ENCODE data around the gene PPP6R2.

Gene PPP6R2

DNA sequence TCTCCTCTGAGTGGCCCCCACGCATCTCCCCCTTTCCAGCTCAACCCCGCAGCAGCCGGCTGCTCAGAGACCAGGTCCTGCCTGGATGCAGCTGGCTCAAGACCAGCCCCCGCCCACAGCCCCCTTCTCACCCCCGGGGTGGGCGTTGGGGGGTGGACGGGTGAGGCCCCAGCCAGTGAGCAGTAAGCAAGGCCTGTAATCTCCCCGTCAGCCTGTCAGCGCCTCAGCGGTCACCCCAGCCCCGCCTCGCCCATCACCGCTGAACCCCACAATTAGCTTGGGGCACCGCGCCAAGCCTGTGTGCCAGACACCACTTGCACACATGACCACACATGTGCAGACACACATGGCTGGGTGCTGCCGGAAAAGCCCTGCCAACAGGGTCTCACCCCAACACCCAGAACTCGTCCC, 41.5 kb upstream of the PPP6R2 start:
- no peak overlapping the region for H3K9ac ChIP-seq (ENCODE audit: low read depth, low read length)
- H3K4me1 ChIP-seq (ENCODE audit: control insufficient read depth, insufficient read depth, low read length) = peaks cover 5% of the 10 kb centered on the region

DNA sequence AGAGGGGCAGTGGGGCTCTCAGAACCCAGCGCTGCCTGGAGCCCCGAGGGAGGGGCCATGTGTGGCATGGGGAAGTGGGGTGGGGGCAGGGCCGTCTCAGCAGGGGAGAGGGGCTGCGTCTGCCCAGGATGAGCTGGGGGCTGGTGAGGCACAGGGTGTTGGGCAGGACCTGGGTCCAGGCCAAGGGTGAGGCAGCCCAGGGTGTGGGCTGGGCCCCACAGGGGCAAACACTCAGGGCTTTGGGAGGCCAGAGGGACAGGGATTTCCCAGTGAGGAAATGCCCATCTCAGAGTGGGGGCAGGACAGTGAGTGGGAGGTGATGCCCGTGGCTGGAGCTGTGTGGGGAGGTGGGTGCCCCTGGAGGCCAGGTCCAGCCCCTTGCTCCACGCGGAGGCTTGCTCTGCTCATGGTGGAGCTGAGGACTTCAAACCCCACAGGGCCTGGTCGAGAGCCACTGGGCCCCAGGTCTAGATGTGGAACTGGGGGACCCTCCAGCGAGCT, 41.0 kb upstream of the PPP6R2 start:
- Histone ChIP-seq H3K9ac (ENCODE audit: low read depth, low read length) (no peak overlapping the region), H3K9me3 (ENCODE audit: control insufficient read depth, insufficient read depth, low read length) (no peaks in the 10 kb centered on the region), H3K4me3 (ENCODE audit: low read depth, low read length) (no peak overlapping the region), H3K27me3 (ENCODE audit: control insufficient read depth, insufficient read depth, low read length) (no peaks in the 10 kb centered on the region), H3K36me3 (ENCODE audit: control insufficient read depth, insufficient read depth, low read length) (peaks cover 4% of the 10 kb centered on the region), H3K4me1 (ENCODE audit: control insufficient read depth, insufficient read depth, low read length) (peaks cover 5% of the 10 kb centered on the region)

More for the DNA sequence above, 41.5 kb upstream of the PPP6R2 start:
- Histone ChIP-seq H3K4me3 (ENCODE audit: low read depth, low read length) (no peak overlapping the region), H3K27me3 (ENCODE audit: control insufficient read depth, insufficient read depth, low read length) (no peaks in the 10 kb centered on the region), H3K36me3 (ENCODE audit: control insufficient read depth, insufficient read depth, low read length) (peaks cover 4% of the 10 kb centered on the region), H3K9me3 (ENCODE audit: control insufficient read depth, insufficient read depth, low read length) (no peaks in the 10 kb centered on the region)

DNA sequence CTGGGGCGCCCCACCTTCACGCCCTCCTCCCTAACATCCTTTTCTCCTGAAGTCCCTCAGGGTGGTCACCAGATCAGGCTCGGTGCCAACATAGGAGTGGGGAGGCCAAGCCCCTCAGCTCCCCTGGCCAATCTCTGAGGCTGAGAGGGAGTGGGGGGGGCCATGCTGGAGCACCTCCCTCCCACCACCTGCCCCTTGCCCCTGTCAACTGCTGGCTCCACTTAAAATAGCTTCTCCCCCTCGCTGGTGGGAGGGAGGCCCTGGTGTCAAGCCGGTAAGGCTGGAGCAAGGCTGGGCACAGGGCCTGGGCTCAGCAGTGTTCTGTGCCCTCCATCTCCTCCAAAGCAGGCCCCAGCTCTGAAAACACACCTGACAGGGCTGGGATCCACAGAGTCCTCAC, 40.6 kb upstream of the PPP6R2 start:
- Histone ChIP-seq H3K4me3 (ENCODE audit: low read depth, low read length) (no peak overlapping the region), H3K9me3 (ENCODE audit: control insufficient read depth, insufficient read depth, low read length) (no peaks in the 10 kb centered on the region), H3K9ac (ENCODE audit: low read depth, low read length) (no peak overlapping the region), H3K27me3 (ENCODE audit: control insufficient read depth, insufficient read depth, low read length) (no peaks in the 10 kb centered on the region), H3K4me1 (ENCODE audit: control insufficient read depth, insufficient read depth, low read length) (peaks cover 5% of the 10 kb centered on the region), H3K36me3 (ENCODE audit: control insufficient read depth, insufficient read depth, low read length) (peaks cover 4% of the 10 kb centered on the region)

DNA sequence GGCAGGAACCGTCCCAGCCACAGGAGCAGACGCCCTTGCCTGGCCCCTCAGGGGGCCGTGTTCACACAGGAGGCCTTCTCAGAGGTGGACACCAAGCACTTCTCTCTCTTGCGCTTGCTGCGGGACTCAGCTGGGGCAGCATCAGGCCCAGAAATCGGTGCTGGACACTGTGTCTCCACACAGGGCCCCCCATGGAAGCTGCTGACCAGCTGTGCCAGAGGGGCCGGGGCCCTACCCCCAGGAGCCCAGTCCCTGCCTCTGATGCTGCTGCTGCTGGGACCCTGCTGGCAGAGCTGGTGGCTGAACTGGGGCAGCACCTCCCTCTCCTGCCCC, 39.6 kb upstream of the PPP6R2 start:
- H3K9me3 ChIP-seq (ENCODE audit: control insufficient read depth, insufficient read depth, low read length) = no peaks in the 10 kb centered on the region
- H3K4me3 ChIP-seq (ENCODE audit: low read depth, low read length) = no peak overlapping the region
- peaks cover 5% of the 10 kb centered on the region for H3K4me1 ChIP-seq (ENCODE audit: control insufficient read depth, insufficient read depth, low read length)
- H3K36me3 ChIP-seq (ENCODE audit: control insufficient read depth, insufficient read depth, low read length) = peaks cover 4% of the 10 kb centered on the region
- H3K27me3 ChIP-seq (ENCODE audit: control insufficient read depth, insufficient read depth, low read length) = no peaks in the 10 kb centered on the region
- peak overlapping the region; percentile 54 for H3K9ac ChIP-seq (ENCODE audit: low read depth, low read length)

DNA sequence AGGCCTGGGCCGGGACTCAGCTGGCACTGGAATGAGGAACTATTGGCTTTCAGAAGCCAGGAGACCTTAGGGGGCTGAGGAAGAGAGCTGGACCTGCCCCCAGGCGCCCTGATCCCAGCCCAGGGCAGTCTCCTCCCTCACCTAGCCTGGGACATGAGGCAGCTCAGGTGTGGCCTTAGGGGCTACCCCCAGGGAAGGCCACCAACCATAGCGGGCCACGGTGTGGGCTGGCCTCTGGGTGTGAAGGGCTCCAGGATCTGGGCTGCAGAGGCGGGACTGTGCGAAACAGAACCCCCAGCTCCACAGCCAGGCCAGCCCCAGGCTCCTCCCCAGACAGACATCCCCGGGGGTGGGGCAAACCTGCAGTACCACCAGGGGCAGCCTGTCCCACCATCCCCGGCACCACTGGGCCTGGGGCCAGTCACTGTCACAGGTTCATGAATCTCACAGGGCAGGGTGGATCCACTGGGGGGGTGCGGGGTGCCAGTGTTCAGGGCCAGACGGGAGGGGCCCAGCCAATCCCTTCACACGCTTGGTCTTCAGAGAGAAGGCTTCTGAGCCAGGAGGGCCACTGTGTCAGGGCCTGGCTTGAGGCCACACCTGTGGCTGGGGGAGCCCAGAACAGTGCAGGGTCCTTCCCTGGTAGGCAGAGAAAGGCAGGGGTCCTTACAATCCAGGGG, 39.1 kb upstream of the PPP6R2 start:
- Histone ChIP-seq H3K36me3 (ENCODE audit: control insufficient read depth, insufficient read depth, low read length) (peaks cover 4% of the 10 kb centered on the region), H3K4me1 (ENCODE audit: control insufficient read depth, insufficient read depth, low read length) (peaks cover 5% of the 10 kb centered on the region), H3K9ac (ENCODE audit: low read depth, low read length) (peak overlapping the region; percentile 54)

DNA sequence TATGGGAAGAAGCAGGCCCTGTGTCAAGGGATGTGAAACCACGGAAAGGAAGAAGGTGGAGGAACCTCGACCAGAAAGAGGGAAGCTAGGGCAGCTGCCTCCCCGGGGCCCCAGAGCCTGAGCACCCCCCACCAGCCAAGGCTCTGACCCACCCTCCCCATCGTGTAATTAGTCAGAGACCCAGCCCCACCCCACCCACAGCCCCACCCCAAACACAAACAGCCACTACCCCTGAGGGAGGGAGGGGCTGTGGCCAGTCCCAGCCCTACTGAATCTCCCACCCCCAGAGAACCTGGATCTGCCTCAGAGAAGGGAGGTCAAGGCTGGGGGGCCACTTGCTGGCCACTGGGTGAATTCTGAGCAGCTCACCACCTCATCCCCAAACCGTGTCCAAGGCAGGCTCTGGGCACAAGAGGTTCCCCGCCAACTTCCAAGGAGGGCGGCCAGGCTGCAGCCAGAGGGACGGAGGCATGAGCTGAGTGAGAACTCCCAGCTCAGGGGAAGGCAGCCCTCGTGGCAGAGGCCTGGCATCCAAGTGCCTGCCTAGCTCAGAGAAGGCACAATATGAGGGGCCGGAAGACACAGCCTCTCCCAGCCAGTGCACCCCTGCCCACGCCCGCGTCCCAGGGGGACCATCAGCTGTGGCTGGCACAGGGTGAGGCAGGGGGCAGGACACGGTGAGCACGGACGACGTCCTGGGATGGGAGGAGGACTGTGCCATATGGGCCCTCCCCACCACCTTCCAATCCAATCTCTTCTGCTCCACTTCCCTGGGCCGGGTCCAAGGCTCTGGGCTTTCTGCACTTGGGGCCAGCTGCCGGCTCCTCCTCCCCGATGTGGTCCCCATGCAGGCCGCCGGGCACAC, 38.4 kb upstream of the PPP6R2 start:
- H3K4me1 ChIP-seq (ENCODE audit: control insufficient read depth, insufficient read depth, low read length) = peaks cover 5% of the 10 kb centered on the region
- H3K27me3 ChIP-seq (ENCODE audit: control insufficient read depth, insufficient read depth, low read length) = no peaks in the 10 kb centered on the region
- no peak overlapping the region for H3K9ac ChIP-seq (ENCODE audit: low read depth, low read length)
- H3K36me3 ChIP-seq (ENCODE audit: control insufficient read depth, insufficient read depth, low read length) = peaks cover 4% of the 10 kb centered on the region
- no peaks in the 10 kb centered on the region for H3K9me3 ChIP-seq (ENCODE audit: control insufficient read depth, insufficient read depth, low read length)
- no peak overlapping the region for H3K4me3 ChIP-seq (ENCODE audit: low read depth, low read length)

More for the DNA sequence above, 39.1 kb upstream of the PPP6R2 start:
- Histone ChIP-seq H3K9me3 (ENCODE audit: control insufficient read depth, insufficient read depth, low read length) (no peaks in the 10 kb centered on the region), H3K4me3 (ENCODE audit: low read depth, low read length) (no peak overlapping the region), H3K27me3 (ENCODE audit: control insufficient read depth, insufficient read depth, low read length) (no peaks in the 10 kb centered on the region)

DNA sequence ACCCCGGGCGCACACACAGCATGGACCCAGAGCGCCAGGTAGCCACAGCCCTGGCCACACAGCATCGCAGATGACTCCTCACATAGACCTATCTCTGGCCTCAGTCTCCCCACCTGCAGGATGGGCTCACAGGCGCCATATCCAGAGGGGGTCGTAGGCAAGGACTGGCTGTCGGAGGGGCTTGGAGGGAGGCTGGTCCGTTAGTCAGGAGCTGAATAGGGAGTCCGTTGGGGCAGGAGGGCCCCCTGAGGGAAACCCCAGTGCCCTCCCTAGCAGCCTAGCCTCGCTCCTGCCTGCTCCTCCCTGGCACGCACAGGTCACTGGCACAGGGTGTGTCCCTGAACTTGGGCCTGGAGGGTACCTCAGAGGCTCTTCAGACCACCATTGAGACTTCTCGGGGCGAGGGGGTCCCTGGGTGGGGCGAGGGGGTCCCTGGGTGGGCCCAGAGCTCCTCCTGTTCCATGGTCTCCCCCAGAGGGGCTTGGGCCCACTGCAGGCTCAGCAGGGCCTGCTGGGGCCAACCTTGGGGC, 37.7 kb upstream of the PPP6R2 start:
- Histone ChIP-seq H3K9ac (ENCODE audit: low read depth, low read length) (no peak overlapping the region), H3K36me3 (ENCODE audit: control insufficient read depth, insufficient read depth, low read length) (peaks cover 4% of the 10 kb centered on the region), H3K4me3 (ENCODE audit: low read depth, low read length) (no peak overlapping the region), H3K9me3 (ENCODE audit: control insufficient read depth, insufficient read depth, low read length) (no peaks in the 10 kb centered on the region), H3K27me3 (ENCODE audit: control insufficient read depth, insufficient read depth, low read length) (no peaks in the 10 kb centered on the region), H3K4me1 (ENCODE audit: control insufficient read depth, insufficient read depth, low read length) (peaks cover 5% of the 10 kb centered on the region)

DNA sequence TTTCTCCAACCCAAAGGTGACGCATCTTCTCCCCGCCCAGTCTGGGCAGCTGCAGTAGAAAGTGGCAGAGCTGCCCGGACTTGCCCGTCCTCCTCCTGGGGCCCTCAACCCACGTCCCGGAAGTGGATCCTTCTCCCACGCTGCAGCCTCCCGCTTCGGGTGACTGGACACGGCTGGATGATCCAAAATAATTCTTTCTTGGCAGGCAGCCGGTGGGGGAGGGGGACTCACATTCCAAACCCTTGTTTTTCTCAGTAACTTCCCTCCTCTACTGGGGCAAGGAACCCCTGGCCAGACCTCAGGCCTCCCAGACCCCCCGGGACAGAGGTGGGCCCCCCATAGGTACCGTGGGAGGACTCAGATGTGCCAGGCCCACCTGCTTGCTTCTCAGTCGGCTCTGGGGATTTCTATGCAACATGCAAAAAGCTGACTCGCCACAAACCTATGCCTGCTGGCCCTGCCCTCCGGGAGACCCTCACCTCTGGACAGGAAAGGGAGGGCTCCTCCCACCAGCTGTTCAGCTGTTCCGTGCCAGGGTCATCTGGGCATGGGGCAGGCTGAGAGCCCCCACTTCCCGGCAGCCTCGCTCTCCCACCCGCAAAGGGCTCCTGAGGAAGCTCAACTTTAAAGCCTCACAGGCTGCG, 37.1 kb upstream of the PPP6R2 start:
- Histone ChIP-seq H3K4me1 (ENCODE audit: control insufficient read depth, insufficient read depth, low read length) (peaks cover 3% of the 10 kb centered on the region), H3K4me3 (ENCODE audit: low read depth, low read length) (peak overlapping the region; percentile 61)

DNA sequence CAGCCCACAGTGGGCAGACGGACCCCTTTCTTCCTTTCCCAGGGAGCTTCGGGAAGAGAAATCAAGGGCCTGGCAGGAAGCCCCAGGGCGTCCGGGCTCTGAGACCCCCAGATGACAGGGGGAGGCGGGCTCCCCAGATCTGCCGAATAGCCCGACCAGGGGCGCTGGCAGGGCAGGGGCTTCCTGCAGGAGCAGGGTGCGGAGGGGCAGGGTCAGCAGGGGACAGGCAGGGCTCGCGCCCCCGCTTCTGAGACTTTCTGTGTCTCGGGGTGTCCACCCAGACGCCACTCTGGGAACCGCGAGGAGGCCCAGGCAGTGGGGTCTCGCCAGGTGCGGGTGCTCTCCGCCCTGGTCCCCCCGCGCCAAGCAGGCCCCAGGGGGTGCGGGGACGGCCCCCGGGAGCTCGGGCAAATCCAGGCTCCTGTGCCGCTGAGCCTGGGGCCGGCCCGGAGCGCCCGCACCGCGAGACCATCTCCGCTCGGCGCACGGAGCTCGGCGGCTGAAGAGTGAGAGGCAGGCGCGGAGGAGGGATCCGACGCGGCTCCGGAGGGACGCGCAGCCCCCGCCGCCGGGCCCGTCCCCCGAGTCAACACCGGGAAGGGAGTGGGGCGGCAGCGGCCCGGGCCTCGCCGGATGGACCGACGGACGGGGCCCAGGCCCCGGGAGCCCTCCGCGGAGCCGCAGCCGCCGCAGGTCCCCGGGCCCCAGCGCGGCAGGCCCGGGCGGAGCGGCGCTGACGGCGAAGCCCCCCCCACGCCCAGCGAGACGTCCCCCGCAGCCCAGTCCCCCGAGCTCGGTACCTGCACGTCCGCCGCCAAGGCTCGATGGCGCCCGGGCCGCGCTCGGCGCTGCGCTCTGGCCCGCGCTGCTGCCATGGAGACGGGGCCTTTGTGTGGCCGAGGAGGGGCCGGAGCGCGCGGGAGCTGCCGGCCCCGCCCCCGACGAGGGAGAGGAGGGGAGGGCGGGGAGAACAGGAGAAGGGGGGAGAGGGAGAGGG, 36.1 kb upstream of the PPP6R2 start, which contains the start of gene PLXNB2:
PLXNB2 (minus strand) TSS at position 894 of the 997 bp plus-strand sequence. CDS start 17,062 bp downstream, outside the sequence.
- Histone ChIP-seq H3K36me3 (ENCODE audit: control insufficient read depth, insufficient read depth, low read length) (peaks cover 4% of the 10 kb centered on the region), H3K9me3 (ENCODE audit: control insufficient read depth, insufficient read depth, low read length) (no peaks in the 10 kb centered on the region), H3K4me3 (ENCODE audit: low read depth, low read length) (peak within 1 kb of the TSS; percentile 61), H3K4me1 (ENCODE audit: control insufficient read depth, insufficient read depth, low read length) (peaks cover 3% of the 10 kb centered on the region), H3K9ac (ENCODE audit: low read depth, low read length) (peak within 1 kb of the TSS; percentile 54), H3K27me3 (ENCODE audit: control insufficient read depth, insufficient read depth, low read length) (no peaks in the 10 kb centered on the region)

More for the DNA sequence above, 37.1 kb upstream of the PPP6R2 start:
- peaks cover 4% of the 10 kb centered on the region for H3K36me3 ChIP-seq (ENCODE audit: control insufficient read depth, insufficient read depth, low read length)
- H3K27me3 ChIP-seq (ENCODE audit: control insufficient read depth, insufficient read depth, low read length) = no peaks in the 10 kb centered on the region
- no peak overlapping the region for H3K9ac ChIP-seq (ENCODE audit: low read depth, low read length)
- no peaks in the 10 kb centered on the region for H3K9me3 ChIP-seq (ENCODE audit: control insufficient read depth, insufficient read depth, low read length)

DNA sequence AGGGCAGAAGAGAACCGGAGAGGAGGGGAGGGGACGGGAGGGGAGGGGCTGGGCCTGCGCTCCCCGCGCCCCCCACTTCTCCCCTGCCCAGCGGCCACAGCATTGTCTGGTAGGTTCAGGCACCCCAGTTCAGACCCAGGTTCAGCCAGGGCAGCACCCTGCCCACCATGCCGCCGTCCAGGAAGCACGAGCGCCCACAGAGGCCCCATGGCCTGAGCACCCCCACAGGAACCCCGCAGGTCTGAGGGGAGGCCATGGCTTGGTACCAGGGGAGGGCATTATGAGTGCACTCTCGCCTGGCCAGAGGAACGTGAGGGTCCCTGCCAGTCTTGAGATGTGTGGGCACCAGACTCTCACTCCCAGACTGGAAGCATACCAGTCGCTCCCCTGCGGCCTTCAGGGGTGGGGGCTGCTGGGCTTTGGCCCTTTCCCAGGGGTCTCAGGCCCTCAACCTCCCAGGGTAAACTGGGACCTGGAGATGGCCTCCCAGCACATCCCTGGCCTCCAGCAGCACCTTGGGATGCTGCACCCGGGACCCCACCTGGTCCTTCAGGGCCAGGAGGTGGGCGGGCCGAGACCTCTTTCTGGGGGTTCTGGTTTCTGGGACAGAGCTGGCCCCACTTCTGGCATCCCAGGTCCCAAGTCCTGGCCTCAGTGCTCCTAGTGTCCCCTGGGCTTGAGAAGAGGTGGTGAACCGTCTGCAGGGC, 35.1 kb upstream of the PPP6R2 start:
- Histone ChIP-seq H3K27me3 (ENCODE audit: control insufficient read depth, insufficient read depth, low read length) (no peaks in the 10 kb centered on the region), H3K4me1 (ENCODE audit: control insufficient read depth, insufficient read depth, low read length) (peaks cover 3% of the 10 kb centered on the region), H3K4me3 (ENCODE audit: low read depth, low read length) (no peak overlapping the region), H3K36me3 (ENCODE audit: control insufficient read depth, insufficient read depth, low read length) (peaks cover 4% of the 10 kb centered on the region), H3K9me3 (ENCODE audit: control insufficient read depth, insufficient read depth, low read length) (no peaks in the 10 kb centered on the region), H3K9ac (ENCODE audit: low read depth, low read length) (no peak overlapping the region)

Measured in iPS-15b (cell line).